Suppressor macrophage (primary cell): ENCODE measurements around the gene PI4KA.
"Not testable (repeated sequence)": the region's sequence is repeated elsewhere in the genome, so short reads cannot be mapped to it uniquely, and the experiment has no call there.

Experiments
- DNase-seq, 4 experiments: peaks; one replicate each; pipeline ENCODE4 v3.0.0-alpha.2; 2020 to 2022

The PI4KA gene

DNA sequence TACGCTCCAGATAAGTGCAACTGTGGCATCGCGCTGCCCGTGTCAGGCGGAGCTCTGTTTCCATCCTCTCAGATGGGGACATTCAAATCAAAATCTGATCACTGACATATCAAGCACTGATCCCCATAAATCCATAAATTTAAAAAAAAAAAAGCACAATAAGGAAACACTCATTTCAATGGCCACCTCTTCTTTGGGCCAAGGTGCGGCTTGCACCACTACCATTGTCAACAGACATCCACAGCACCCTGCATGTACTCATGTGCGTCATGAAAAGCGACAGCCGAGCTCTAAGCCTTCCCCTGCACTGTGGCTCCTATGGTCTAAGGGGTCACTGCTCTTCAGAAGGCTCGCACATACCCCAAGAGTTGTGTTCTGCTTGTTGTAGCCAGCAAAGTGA is 111.4 kb downstream of the PI4KA start:
- DNase-seq = no peak

DNA sequence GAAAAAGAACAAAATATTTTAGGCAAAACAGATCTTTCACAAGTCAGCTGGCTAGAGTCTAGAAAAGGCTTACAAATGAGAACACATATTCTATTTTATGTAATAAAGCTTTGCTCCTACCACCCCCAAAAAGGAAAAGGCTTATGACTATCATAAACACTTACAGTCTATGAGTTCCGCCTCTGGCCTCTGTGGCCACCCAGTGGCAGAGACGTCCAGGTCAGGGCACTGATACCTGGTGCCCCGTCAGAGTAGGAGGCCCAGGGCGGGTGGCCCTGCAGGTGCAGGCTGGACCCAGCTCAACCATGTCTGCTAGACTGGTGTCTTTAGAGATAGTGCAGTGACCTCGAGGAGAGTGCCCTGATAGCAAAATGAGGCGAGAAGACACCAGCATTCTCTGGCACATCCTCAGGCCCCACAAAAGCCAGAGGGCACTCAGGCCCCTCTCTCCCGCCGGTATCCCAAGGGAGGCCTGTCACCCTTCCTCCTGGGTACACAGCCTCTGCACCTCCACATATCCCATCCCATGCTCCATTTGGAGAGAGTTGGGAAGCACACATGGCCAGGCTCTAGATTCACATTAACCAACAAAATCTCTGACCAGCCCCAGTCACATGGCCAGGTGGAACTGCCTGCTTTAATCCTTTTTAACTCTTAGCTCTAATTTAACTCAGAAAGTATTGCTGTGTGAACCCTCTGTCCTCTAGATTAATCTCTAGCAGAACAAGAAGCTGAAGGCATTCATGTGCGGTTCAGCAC is 112.0 kb downstream of the PI4KA start:
- DNase-seq = no peak

DNA sequence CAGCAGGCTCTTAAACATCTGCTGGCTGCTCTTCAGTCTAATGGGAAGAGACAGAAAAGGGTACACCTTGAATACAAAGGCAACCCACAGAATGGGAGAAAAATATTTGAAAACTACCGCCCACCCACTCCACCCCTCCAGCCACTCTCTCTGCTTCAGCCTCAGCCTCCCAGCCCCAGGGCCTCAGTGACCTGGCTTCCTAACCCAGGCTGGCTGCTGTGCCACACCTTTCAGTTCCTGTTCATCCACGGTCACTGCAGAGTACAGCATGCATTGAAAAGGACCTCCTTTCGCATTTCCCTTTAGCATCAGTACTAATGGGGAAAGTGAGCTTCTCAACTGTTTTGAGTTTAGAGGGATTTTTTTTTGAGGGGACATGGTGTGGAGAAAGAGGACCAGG is 113.5 kb downstream of the PI4KA start:
- DNase-seq = no peak

DNA sequence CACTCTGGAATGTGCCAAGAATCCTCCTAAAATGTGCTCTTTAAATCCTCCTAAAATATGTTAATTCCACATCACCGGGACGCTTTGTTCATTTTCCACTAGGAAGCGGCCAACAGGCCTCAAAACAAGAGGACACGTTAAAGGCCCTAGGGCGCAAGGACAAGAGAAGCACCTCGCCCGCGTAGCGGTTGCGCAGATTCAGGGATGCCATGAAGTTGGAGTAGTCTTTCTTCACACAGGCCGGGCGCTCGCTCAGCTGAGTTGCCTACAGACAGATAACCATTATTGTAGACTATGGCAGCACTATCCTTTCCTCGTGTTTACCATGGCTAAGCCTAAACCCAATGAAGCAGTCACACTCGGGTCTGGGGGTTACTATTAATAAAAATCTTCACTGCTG is 114.2 kb downstream of the PI4KA start:
- no peak for DNase-seq

DNA sequence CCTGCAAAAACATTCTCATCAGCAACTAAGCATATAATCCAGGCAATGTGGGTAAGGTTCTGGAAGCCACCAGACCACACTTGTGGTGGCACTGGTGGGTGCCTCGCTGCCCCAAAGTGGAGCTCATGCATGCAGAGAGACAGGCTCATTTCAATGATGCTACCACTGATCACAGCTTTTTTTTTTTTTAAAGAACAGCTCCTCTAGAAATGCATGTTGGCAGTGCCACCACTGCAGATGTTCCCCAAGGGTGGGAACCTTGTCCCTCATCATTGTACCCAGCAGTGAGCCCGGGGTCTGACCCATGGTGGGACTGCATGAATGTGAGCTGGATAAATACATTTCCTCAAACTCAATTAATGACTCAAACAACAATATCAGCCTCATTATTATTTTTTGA is 115.8 kb downstream of the PI4KA start:
- DNase-seq = no peak

DNA sequence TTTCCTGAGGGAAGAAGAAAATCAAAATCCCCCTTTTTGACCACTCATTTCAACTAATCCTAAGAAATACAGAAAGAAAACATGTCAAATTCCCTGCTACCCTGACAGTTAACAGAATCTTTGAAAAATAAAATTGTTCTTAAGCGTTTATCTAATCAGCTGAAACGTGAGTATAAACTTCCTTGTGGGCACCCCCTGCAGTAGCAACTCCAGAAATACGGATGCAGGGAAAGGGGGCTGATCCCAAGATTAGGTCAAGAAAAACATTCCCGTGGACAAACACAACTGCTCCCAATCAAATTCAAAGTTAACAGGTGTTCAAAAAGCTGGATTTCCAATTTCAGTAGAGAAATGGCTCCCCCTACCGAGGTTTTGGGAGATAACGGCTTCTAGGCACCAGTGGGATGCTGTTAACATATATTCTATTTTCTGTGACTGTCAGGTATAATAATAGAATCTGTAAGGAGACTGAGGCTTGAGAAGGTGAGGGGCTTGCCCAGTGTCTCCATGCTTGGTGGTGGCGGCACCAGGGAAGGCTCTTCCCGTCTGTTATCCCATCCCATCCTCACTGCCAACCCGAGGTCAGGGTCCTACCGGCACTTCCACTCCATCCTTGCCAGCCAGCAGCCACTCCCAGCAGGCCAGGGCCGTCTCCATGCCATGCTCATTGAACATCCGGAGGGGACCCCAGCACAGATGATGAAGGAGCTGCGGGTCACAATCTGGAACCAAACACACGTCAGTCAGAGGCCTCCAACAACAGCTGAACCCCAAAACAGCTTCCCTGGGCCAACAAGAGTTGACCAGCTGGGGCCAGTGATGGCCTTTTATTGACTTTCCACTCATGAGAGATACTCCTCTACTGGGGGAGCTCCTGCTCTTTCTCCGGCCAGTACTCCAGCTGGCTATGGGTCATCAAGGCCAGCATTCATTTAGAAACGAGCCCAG is 116.7 kb downstream of the PI4KA start:
- DNase-seq = peak; percentile 31 to 55 (median 39)

DNA sequence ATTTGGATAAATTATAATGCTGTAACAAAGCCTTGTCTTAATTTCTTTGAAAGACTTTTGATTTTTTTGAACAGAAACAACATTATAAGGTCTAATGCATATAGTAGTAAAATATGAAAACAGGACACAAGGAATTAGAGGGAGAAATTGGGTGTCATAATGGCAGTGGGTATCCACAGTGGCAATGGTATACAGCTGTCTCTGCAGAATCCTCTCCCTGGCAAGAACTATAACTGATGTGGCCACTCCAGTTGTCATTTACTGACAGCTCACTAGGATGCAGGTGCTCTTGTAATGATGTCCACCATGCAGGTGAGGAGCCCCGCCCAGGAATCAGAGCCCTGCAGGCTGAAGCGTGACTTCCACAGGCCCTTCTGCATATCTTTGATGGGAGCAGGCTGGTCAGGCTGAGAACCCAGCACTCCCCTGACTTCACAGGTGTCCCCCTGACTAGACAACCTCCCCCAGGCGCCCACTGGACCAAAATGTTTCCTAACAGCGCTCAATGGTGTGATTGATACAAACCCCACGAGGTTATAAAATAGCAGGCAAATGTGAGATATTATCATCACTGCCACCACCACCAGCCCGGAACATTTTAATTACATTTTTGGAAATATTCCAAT is 117.5 kb downstream of the PI4KA start:
- DNase-seq = no peak

DNA sequence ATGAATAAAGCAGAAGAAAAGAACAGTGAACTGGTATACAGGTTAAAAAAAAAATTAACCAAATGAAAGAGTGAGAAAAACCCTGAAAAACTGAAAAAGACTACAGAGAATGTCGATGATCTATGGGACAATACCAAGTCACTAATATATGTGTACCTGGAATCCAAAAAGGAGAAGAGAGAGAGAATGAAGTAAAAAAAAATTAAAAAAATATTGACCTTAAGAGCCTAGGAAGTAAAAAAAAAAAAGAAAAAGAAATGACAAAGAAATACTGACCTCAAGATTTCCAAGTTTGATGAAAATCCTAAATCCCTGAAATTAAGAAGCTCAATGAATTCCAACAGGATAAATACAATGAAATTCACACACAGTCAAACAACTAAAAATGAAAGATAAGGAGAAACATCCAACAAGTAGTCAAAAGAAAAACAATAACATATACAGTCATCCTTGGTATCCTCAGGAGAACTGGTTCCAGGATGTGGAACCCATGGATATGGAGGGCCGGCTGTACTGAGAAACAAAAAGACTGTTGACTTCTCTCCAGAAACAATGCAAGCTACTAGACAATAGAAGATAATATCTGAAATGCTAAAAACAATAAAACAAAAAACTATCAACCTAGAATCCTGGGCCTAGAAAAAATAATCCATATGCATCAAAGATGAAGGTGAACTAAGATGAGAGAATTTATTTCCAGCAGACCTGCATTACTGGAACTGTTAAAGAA is 118.2 kb downstream of the PI4KA start:
- DNase-seq = no peak

DNA sequence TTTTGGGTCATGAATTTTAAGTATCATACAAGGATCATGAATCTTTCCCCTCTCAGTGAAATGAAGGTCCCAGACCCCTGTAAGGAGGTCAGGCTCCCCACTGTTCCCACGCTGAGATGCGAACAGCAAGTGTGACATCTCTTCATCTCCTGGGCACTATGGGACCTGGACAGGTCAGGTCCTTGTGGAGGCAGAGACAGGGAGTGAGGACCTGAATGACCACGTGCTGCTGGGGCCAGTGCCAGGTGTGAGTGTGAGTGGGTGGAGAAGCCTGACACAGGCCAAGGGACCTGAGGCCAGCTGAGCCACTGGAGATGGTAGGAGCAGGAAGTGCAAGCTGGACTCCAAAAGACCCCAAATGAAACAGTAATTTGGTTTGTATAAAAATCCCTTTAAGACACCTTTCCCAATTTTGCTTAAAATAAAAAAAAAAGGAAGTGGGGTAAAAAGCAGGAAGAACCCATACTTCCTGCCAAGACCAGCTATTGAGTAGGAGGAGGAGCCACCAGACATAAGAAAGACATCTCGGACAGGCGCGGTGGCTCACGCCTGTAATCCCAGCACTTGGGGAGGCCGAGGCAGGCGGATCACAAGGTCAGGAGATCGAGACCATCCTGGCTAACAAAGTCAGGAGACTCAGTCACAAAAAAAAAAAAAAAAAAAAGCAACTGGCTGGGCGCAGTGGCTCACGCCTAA is 120.1 kb downstream of the PI4KA start:
- DNase-seq = peak; percentile 27 to 78 (median 72)

DNA sequence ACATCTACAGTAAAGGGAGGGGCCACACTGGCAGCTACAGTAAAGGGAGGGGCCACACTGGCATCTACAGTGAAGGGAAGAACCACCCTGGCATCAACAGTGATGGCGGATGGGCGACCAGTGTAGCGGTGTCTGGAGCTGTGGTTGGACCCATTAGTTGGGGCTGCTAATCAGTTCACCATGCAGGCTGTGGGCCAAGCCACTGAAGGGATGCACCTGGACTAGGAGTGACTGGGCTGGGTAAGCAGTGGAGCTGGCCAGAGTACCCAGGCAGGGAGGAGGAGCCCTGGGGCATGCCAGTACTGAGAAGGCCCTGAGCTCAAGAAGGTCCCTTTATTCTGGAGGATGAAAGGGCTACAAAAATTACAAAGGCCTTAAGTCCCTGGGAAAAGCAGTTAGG is 121.7 kb downstream of the PI4KA start:
- DNase-seq = not testable (repeated sequence)

DNA sequence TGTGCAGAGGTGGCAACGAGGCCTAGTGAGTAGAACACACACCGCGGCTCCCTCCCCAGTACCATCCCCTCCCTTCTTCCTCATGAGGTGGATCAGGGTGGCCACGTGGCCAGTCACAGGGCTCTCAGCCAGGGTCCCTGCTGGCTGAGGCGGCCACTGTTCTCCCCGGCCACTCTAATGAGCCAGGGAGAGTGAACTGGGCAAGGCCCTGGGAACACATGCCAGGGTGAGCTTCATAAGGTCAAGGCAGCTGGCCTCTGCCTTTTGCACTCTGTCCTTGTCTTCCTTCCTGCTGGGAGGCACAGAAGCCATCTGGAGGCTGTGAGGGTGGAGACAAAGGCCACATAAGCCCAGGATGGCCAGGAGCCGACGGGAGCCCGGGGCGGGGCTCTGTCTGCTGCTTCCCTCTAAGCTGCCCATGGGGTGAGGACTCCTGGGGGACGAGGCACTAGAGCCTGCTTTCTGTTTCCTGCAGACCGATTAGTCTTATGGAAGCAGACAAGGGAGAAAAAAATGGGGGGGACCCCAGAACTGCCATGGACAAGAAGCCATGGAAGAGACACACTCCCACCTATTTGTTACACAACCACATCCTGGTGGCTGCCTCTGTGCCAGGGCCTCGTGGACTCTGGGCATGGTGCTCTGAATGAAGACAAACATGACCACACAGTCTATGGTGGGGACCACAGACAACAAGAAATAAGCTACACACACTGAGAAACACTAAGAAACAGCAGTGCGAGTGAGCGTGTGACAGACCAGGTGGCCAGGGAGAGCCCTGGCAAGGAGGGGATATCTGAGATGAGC is 123.1 kb downstream of the PI4KA start:
- DNase-seq = not testable (repeated sequence)

DNA sequence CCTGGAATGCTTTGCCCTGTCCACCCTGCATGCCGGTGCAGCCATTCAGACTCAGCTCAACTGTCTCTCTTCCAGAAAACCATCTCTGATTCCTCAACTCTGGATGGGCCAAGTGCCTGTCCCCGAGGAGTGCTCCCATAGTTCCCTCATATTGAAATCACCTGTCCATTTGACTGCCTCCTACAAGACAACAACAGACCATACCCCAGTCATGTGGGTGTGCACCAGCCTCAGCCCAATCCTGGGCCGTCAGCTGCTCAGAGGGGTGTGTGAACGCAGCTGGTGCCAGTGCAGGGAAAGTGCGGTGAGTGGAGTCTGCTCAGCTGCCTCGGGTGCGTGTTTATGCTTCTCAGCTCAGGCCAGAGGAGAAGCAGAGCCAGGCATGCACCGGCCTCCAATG is 126.2 kb downstream of the PI4KA start:
- not testable (repeated sequence) for DNase-seq

DNA sequence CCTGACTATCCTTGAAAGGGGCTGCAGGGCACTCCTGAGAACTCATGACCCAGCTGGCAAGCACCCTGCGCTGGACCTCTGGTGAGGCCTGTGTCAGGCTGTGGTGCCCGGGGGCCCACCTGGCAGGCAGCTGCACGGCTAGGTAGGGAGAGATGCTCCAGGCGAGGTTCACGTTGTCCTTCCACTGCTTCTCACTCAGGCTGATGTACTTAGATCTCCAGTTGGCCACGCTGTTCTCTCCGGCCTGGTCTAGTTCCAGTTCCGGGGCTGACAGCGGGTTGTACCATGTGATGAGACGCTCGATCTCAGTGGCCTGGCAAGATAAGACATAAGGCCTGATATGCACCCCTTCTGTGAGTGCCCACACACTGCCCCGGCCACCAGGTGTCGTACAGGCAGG is 129.4 kb downstream of the PI4KA start:
- no peak for DNase-seq

DNA sequence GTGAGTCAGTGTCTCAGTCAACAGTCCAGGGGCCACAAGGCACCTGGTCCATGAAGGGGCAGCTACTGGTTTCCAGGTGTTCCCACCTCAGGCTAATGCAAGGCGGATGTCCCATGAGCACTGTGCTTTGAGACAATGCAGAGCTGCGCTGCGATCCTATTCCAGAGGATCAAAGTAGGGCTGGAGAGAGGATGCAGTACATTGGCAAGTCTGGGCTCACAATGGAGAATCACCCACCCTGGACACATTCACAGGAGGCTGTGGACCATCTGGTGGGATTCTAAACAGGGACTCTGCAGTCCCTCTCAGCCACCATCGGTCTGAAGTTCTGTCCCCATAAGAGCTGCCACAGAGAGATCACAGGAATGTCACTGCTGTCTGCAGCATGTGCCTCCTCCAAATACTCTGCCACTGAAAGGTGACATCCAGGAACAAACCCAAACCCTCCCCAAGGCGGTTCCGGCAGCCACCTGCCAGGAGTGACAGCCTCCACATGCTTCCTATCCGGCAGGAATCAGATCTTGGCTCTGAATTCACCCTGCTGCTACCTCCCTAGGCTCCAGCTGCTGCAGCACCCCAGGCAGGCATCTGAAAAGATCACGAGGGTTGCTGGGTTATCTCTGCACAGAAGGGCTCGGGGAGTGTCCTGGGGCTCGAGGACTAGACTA is 130.0 kb downstream of the PI4KA start:
- DNase-seq = no peak

DNA sequence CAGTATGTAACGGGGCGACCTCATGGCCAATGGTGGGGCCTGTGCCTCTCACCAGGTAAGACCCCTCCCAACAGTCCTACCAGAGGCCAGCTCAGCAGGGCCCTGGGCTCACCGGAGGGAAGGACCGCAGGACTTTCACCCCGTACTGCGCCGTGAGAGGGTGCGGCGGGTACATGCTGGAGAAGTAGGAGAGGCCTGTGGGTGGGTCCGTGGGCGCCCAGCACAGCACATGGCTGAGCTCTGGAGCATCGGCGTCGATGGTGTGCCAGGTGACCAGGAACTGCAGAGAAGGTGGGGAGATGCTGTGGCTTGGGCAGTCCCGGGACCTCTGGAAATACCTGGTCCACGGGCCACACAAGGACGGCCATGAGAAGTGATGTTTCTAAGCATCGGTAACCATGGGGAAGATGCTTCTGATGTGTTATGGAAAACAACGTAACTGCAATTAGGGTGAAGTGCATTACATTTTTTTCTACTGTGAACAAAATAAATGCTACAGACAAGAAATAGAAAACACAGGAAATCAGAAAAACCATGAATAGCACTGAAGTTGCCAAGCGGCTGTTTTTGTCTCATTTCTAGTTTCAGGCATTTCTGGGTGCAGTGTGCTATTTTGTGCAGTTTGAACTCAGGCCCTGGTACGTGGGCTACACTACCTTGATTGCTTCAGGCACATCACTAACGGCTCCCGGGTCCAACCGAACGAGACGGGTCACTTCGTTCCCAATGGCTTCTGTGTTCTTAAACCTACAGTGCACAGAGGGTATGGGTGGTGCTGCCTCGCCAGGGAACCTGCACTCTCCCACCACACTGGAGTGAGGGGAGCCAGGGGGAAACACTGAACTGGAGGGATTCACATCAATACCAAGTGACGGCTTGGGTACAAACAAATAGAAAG is 131.2 kb downstream of the PI4KA start:
- DNase-seq = no peak

DNA sequence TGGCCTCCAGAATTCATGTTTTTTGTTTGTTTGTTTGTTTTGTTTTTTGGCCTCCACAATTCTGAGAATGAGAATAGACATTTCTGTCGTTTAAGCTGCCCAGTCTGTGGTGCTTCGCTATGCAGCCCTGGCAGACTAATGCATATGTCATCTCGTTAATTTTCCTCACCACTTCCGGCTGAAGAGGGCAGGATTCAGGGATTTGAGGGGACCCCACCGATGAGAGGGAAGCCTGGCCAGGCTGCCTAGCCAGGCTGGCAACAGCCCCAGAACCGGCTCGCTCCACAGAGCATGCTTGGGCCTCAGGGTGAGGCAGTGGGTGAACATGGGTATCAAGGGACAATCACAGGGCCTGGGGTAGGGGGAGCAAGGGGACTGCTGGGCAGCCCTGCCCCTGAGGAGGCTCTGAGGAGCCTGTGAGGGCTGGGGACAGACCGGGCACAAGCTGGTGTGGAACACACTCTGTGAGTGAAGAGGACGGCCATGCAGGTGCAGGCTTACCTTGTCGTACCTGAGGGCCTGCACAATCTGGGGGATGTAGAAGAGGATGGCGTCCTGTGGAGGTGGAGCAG is 132.5 kb downstream of the PI4KA start:
- no peak for DNase-seq

DNA sequence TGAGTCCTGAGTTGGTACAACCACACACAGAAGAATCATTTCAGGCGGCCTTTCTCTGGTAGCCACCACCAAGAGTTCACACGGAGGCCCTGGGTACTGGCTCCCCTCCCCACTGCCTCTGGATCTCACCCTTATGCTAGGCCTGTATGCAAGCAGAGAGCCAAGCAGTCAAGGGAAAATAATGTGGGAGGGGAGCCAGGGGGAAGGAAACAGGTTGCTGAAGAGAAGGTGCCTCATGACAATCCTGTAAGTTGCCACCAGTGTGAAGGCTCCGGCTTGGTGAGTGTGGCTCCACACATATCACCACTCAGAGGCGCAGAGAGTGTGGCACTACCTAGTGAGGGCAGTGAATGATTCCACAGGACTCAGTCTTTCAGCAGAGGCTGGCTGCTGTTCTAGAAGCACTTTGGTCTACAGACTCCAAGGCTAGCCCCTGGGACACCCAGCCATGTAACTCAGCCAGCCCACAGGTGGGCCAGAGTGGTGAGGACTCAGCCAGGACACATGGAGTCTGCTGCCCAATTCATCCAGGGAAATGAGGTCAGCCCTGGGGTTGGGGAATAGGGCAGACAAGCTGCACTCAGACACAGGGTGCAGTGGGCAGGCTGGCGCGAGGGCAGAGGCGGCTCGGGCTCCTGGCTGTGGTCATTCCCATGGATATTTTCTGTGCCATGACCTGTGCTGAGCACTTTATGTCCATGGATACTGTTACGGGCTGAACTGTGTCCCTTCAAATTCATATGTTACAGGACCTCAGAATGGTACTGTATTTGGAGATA is 133.7 kb downstream of the PI4KA start:
- DNase-seq = no peak
